ENCODE measurements around the gene C1QL4. TPM values are rescaled to one million over a fixed set of nuclear protein-coding genes. Genes with fewer than 3 reads are reported as not detected.

C1QL4 gene
- total and polyA plus RNA-seq, 2 donors (not counting 1 experiment from before 2014, with no cell fraction given), result not detected

DNA sequence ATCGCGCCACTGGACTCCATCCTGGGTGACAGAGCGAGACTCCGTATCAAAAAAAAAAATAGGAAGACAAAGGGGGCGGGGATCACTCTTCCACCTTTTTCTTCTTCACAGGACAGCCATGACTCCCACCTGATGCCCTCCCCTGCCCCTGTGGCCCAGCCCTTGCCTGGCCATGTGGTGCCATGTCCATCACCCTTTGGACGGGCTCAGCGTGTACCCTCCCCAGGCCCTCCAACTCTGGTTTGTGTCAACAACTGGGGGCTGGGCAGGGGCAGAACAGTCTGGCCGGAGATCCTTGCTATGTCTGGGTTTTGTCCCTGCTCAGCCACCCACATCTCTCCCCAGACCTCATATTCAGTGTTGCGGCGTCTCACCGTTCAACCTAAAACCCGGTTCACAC lies 8.2 kb downstream of the C1QL4 start:
- ATAC-seq (ENCODE audit: low read depth) (no peak), DNase-seq (no peak)
- ChIA-PET POLR2A (no interaction called here), CTCF (interaction anchor here (4.5 kb wide), 1 partner anchor 184 kb away, joined by 42 read pairs; no protein-coding TSS in a partner anchor)
- H3K36me3 ChIP-seq (replicated peaks in 1 of 2; ENCODE audit: control extremely low read depth in 1 of 2, control insufficient read depth in 1 of 2, extremely low read depth in 1 of 2, insufficient read depth in 2 of 2, low read length in 1 of 2), result no peaks in the 10 kb centered on the region
- peaks cover 0 to 25% (median 12%) of the 10 kb centered on the region in 4 experiments for H3K27me3 ChIP-seq (replicated peaks in 1 of 4; ENCODE audit: control extremely low read depth in 1 of 4, control insufficient read depth in 3 of 4, insufficient read depth in 4 of 4, low read length in 3 of 4)
- peaks cover 2% of the 10 kb centered on the region for H3K79me2 ChIP-seq (ENCODE audit: control insufficient read depth, insufficient read depth, low read length)
- peaks cover 0 to under 1% (median 0%) of the 10 kb centered on the region in 3 donors for H3K9me3 ChIP-seq (ENCODE audit: control extremely low read depth in 1 of 3, control insufficient read depth in 2 of 3, insufficient read depth in 1 of 3, low read length in 2 of 3)
- peaks cover 11 to 13% of the 10 kb centered on the region in 2 donors for H3K4me1 ChIP-seq (ENCODE audit: control insufficient read depth in 2 of 2, insufficient read depth in 2 of 2, low read length in 2 of 2)
- H3K4me2 ChIP-seq (replicated peaks; ENCODE audit: low read depth, low read length, poor library complexity, severe bottlenecking), result no peak overlapping the region
- H2AFZ ChIP-seq (ENCODE audit: insufficient read depth, low read depth, low read length, poor library complexity, severe bottlenecking), result no peak overlapping the region
- Mint-ChIP-seq H3K9me3 (ENCODE audit: insufficient read depth) (no peaks in the 10 kb centered on the region), H3K4me1 (peaks cover 12% of the 10 kb centered on the region), H3K4me3 (no peak overlapping the region), H3K27ac (no peak overlapping the region), H3K27me3 (peaks cover 20% of the 10 kb centered on the region)
- WGBS (ENCODE audit: insufficient coverage), result 98% methylated on average over 11 of the region's 12 CpGs
- H3K27ac ChIP-seq (ENCODE audit: low read length in 2 of 2), result no peak overlapping the region
- H3K9ac ChIP-seq (ENCODE audit: low read length), result no peak overlapping the region
- H3K4me3 ChIP-seq (ENCODE audit: control extremely low read depth in 1 of 5, extremely low read depth in 1 of 5, insufficient read depth in 1 of 5, low read depth in 2 of 5, low read length in 4 of 5), result no peak overlapping the region
- TF ChIP-seq, protein P1, sequence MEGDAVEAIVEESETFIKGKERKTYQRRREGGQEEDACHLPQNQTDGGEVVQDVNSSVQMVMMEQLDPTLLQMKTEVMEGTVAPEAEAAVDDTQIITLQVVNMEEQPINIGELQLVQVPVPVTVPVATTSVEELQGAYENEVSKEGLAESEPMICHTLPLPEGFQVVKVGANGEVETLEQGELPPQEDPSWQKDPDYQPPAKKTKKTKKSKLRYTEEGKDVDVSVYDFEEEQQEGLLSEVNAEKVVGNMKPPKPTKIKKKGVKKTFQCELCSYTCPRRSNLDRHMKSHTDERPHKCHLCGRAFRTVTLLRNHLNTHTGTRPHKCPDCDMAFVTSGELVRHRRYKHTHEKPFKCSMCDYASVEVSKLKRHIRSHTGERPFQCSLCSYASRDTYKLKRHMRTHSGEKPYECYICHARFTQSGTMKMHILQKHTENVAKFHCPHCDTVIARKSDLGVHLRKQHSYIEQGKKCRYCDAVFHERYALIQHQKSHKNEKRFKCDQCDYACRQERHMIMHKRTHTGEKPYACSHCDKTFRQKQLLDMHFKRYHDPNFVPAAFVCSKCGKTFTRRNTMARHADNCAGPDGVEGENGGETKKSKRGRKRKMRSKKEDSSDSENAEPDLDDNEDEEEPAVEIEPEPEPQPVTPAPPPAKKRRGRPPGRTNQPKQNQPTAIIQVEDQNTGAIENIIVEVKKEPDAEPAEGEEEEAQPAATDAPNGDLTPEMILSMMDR (IDR thresholded peaks at IDR 0.05), result no peak
- TF ChIP-seq EZH2 (IDR thresholded peaks at IDR 0.05; ENCODE audit: borderline replicate concordance, insufficient read depth, low read depth, low read length, poor library complexity, severe bottlenecking), result no peak
- H4K20me1 ChIP-seq (ENCODE audit: control insufficient read depth, insufficient read depth, low read length, poor library complexity, severe bottlenecking), result no peaks in the 10 kb centered on the region
- intact Hi-C loops (cut with micrococcal nuclease), result no loop called here

DNA sequence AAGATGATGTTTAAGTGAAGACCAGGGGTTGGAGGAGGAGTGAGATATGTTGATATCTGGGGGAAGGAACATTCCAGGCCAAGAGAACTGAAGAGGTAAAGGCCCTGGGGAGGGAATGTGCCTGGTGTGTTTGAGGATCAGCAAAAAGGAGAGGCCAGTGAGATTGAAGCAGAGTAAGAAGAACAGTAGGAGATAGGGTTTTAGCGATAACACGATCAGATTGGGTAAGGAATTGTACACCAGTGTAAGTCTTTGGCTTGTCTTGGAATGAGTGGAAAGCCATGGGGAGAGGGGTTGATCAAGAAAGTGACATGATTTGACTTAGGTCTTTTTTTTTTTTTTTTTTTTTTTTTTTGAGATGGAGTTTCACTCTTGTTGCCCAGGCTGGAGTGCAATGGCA lies 9.1 kb downstream of the C1QL4 start:
- Histone ChIP-seq H2AFZ (ENCODE audit: insufficient read depth, low read depth, low read length, poor library complexity, severe bottlenecking) (no peak overlapping the region), H3K27ac (ENCODE audit: low read length in 2 of 2) (no peak overlapping the region), H3K4me3 (ENCODE audit: control extremely low read depth in 1 of 5, extremely low read depth in 1 of 5, insufficient read depth in 1 of 5, low read depth in 2 of 5, low read length in 4 of 5) (no peak overlapping the region), H3K9me3 (ENCODE audit: control extremely low read depth in 1 of 3, control insufficient read depth in 2 of 3, insufficient read depth in 1 of 3, low read length in 2 of 3) (peaks cover 0 to 3% (median 0%) of the 10 kb centered on the region in 3 donors), H3K36me3 (replicated peaks in 1 of 2; ENCODE audit: control extremely low read depth in 1 of 2, control insufficient read depth in 1 of 2, extremely low read depth in 1 of 2, insufficient read depth in 2 of 2, low read length in 1 of 2) (no peaks in the 10 kb centered on the region), H3K4me1 (ENCODE audit: control insufficient read depth in 2 of 2, insufficient read depth in 2 of 2, low read length in 2 of 2) (peaks cover 10 to 13% of the 10 kb centered on the region in 2 donors), H3K27me3 (replicated peaks in 1 of 4; ENCODE audit: control extremely low read depth in 1 of 4, control insufficient read depth in 3 of 4, insufficient read depth in 4 of 4, low read length in 3 of 4) (peaks cover 0 to 16% (median 5%) of the 10 kb centered on the region in 4 experiments), H3K9ac (ENCODE audit: low read length) (no peak overlapping the region), H3K4me2 (replicated peaks; ENCODE audit: low read depth, low read length, poor library complexity, severe bottlenecking) (no peak overlapping the region), H3K79me2 (ENCODE audit: control insufficient read depth, insufficient read depth, low read length) (peaks cover 6% of the 10 kb centered on the region), H4K20me1 (ENCODE audit: control insufficient read depth, insufficient read depth, low read length, poor library complexity, severe bottlenecking) (no peaks in the 10 kb centered on the region)
- H3K27me3 Mint-ChIP-seq, result peaks cover 15% of the 10 kb centered on the region
- DNase-seq, result no peak
- peaks cover 17% of the 10 kb centered on the region for H3K4me1 Mint-ChIP-seq
- 100% methylated on average over 2 of the region's 2 CpGs for WGBS (ENCODE audit: insufficient coverage)
- H3K9me3 Mint-ChIP-seq (ENCODE audit: insufficient read depth), result no peaks in the 10 kb centered on the region
- no peak for ATAC-seq (ENCODE audit: low read depth)
- ChIA-PET CTCF (no interaction called here), POLR2A (no interaction called here)
- no peak for TF ChIP-seq EZH2 (IDR thresholded peaks at IDR 0.05; ENCODE audit: borderline replicate concordance, insufficient read depth, low read depth, low read length, poor library complexity, severe bottlenecking)
- TF ChIP-seq, protein P1 (IDR thresholded peaks at IDR 0.05), result no peak
- intact Hi-C loops (cut with micrococcal nuclease), result no loop called here
- H3K4me3 Mint-ChIP-seq, result no peak overlapping the region
- H3K27ac Mint-ChIP-seq, result no peak overlapping the region
